ELF-1 (cell line): ENCODE data around the gene AMPD3.
A peak's percentile ranks its signal among the peaks of the same experiment; 100 is the strongest.

Source experiments
- DNase-seq: peaks from one replicate; pipeline ENCODE4 v3.0.0-alpha.2; 2016; ENCODE audit warnings: low read depth, low spot score

Gene AMPD3

DNA sequence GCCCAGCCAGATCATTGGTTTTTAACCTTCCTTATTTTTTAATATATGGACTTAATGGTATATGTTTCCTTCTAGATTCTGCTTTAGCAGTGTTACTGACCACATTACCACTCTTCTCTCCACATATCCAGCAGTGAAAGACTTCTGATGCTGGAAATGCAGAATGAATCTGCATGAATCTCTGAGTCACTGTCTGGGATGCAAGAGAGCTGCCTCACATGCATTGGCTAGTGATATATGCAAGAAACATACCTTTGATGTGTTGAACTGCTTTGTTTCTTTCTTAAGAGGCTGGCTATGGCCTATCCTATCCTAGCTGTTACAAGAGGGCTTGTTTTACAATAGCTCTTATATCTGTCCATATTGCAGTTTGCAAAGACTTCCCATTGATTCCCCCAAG, 16.6 kb upstream of the AMPD3 start:
- DNase-seq: no peak

DNA sequence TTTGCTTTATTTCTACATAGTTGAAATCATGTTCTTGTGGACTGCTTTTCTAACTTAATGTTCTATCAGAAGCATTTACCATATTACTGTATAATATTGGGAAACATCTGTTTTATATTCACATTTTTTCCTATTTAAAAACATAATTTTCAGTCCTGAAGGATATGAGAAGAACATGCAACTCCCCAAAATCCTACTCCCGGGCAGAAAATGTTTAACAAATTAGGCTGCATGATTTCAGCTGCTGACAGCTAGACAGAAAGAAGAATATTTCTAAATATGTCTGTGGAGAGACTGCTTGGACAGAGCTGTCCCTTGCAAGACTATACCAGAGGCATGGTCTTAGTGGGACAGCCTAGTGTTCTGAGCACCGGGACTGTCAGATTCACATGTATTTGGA, 15.7 kb upstream of the AMPD3 start:
- no peak for DNase-seq

DNA sequence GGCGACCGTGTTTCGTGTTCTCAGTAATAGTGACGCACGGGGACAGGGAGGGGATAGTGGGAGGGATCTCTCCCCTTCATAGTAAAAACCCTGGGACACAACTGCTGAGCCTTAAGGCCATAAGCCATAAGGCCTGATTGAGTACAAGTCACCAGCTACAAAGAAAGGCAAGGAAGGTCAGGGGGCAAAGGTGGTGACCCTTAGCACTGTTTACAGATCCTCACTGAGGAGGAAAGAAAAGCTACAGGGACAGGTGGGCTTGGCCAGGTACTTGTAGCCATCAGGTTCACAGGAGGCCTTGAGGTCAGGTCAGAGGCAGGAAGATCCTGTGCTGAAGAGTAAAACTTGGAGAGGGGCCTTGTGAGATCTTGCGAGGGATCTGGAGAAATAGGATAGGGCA, 15.1 kb upstream of the AMPD3 start:
- DNase-seq: peak; percentile 30

DNA sequence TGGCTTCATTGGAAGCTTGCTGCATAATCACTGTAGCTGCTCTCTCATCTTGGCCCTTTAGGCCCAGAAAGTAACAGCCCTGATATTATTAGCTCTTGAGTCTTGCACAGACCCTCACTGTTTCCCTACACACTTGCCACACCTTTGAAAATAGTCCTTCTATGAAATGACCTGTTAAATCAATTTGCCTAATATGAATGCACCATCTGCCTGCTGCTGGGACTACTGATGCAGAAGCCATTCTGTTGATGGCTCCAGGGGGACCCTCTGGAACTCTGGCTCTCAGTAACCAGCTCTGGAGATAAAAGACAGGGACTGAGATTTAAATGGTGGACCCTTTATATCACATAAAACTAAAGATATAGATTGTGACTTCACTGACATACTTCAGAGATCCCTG, 14.7 kb upstream of the AMPD3 start:
- DNase-seq: no peak

DNA sequence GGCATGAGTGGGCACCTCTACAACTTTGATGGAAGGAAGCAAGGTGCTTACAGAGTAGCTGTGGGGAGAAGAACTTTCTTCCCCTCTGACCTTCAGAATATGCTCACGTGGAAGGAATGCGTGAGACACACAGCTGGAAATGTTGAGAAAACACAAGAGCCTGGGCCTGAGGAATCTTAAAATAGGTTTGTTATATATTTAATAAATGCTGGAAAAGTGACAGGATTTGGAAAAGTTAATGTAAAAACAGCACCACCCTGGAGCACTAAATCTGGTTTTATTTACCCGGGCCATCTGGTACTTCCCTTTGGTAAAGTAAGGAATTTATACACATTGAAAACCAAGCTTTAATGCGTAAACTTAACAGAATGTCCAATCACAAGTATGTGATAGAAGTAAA, 14.0 kb upstream of the AMPD3 start:
- DNase-seq: no peak

DNA sequence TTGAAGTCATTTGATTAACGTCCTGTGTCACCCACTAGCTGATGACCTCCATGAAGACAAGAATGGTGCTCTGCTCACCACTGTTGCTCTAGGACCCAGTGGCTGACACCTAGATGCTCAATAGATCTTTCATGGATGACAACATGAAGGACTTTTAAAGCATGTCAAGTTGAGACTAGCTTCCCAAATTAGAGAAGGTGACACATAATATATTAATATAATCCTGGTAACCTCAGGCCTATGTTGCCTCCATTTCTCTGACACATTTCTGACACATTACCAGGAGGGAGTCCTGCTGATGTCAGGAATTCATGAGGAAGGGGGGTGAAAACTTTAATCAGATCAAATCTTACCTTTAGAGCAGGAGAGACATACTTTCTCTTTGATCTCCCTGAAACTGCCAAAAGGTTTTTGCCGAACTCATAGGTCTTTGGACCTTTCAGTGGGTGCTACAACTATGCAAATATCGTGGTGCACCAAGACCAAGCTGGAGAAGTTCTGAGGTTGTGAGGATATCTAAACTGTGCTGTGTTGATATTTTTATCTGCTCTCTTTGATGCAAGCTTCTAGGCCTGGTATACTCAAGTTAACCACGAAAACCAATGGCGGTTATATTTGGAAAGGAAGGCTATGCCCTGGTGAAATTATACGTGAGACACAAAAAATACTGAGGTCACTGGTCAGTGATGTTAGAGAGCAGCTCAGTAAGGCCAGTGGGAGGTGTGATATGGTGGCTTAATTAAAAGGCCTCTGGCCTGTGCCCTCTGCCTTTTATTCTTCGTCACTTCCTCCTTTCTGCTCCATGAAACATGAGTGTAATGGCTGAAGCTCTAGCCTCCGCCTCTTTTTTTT, 13.2 kb upstream of the AMPD3 start:
- no peak for DNase-seq

DNA sequence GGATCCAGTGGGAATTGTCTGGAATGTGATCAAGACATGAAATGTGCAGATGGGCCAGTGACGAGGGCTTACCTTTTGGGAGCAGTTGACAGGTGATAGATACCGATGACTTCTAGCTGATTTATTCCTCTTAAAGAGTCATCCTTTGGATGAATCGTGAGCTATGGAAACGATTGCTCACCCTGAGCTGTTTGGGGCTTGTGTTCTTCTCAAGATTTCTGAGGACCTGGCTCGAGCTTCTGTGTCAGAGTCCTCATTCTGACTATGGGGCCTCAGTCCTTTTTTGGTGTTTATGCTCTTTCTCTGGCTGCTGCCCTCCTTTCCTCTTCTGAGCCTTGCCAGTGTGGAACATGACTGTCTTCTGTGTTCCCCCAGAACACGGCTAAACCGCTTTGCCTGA, 11.9 kb upstream of the AMPD3 start:
- DNase-seq: no peak

DNA sequence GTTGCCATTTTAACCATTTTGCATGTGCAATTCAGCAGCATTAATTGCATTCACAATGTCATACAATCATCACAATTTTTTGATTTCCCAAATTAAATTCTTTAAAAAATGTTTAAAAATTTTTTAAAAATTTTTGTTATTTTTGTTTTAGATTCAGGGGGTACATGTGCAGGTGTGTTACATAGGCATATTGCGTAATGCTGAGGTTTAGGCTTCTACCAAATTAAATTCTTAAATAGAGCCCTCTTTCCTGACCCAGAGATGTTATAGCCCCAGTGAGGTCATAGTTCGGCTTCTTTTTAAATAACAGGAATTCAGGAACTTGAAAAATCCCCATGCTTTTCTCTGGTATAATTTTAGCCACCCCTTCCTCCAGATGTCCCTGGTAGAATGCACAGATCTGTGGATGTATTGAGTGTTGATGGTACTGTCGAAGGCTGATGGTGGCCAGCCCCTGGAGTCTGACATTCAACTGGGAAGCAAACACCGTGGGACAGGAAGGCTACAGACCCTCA, 11.3 kb upstream of the AMPD3 start:
- no peak for DNase-seq

DNA sequence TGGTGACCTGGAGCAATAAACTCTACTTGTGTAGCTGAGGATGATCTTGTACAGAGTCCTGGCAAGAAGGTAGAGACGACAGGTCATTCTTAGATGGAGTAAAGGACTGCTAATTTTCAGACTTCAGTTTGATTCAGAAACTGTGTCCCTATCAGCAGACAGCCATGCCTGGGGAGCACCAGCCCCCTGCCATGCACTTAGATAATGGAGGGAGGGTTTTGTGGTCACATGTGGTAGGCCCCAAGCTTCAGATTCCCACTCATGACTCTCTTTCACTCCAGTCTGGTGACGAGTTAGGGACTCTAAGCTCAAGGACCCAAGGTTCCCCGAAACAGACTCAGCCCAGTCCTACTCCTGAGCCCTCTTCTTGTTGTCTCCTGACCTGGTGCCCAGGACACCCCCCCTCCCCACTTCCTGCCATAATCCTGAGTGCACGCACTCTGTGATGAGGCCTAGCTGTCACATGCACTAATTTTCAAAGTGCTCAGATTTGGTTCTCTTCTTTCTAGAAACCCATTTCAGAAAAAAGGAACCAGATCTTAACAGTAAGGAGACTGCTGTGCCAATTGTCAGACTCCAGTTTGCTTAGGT, 10.2 kb upstream of the AMPD3 start:
- DNase-seq: no peak

DNA sequence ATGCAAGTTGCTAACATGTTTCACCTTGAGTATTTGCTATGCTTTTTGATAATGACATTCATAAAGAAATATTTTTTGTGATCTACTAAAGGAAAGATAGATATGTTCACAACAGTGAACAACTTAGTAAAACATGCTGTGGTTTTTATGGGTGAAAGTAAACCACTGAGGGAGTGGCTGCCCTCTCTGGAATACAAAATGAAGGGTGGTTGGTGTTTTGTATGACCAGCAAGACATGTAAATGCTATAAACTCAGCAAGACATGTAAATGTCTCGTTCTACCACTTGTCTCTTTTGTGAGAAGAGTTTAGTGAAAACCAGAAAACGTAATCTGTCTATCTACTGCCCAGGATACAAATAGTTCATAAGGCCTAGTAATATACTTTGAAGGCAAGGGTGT, 7.6 kb upstream of the AMPD3 start:
- no peak for DNase-seq

DNA sequence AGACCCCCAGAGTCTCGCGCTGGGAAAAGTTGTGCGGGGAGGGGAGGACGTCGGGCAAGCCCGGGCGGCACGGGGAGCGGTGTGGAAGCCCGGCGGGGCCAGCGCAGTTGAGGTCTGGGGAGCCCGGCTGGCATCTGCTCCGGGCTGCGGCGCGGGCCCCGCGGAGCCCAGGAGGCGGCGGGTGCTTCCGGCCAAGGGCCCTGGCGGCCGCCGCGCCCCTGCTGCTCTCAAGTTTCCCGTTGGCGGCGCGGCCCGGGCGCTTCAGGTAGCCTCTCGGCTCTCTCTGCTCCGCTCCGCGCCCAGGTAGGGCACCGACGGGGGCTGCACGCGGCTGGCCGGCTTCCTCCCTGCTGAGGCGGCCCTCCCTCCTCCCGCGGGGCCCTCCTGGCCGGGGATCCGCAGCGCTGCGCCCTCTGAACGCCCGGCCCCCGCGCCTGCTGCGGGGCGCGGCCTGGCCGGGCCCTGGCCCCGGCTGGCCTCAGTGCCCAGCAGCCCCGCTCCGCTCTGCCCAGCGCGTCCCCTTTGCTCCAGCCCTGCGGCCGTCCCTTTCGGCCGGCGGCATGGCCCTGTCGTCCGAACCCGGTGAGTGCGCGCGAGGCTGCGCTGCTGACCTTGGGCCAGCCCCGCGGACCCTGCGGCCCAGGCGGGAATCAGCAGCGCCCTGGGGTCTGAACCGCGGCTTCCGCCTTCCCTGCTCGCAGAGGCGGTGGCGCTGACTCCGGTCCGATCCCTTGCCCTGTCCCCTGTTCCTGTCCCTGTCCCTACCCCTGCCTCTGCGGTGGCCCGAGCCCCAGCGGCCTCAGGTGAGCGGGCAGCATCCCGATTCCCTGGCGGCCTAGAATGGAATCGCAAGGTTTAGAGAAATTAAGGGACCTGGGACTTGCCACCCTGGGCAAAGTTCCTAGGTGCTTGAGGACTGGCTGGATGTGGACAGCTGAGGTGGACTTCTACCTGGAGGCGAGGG, 4.3 kb upstream of the AMPD3 start:
- DNase-seq: peak; percentile 82

DNA sequence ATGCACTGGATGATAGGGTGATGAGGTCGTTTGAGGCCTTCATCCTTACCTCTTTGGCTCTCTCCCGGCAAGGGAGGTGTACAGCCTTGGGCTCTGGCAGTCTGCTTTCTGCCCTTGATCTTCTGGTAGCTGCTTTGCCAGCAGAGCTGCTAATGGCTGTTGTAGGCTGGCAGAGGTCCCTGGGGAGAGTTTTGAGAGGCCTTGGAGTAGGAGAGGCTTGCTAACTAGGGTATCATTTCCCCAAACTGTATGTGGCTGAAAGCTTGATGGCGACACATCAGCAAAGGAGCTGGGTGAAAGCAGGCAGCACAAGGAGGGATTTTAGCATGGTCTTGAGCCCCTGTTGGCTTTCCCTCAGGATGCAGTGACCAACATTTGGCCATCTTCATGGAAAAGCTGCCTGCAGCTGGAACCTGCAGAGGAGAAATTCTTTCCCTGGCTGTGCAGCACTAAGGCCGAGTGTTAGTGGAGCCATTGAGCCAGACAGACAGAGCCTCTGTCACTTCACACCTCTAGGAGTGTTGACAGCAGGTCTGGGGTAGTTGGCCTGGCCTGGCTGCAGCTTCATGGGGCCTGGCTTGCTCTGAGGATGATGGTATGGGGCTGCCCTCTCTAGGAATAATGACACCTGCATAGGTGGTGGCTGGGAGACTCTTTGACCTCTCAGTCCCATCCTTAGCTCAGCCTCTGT, 3.5 kb upstream of the AMPD3 start:
- no peak for DNase-seq

DNA sequence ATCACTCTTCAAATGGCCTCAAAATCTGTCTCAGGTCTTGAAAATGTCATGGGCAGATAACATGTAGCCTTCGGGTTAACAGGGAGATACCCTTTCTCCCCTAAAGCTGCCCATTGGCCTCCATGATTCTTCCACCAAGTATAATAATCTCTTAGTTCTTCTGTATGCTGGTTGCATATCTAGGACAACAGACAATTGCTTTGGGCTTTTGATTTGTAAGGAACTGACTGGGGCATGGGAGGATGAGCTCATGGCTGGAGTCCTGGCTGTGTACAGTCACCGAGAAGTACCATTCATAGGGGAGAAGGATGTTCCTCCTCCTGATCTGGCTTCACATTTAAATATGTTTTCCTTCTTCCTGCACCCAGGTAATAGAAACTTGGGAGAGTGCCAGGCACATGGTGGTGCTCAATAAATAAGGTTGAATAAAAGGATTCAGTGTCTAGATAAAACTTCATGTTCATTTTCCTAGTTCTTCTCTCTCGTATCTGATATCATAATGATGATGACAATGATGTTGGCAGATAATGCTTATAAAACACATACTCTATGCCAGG, 2.8 kb upstream of the AMPD3 start:
- no peak for DNase-seq

DNA sequence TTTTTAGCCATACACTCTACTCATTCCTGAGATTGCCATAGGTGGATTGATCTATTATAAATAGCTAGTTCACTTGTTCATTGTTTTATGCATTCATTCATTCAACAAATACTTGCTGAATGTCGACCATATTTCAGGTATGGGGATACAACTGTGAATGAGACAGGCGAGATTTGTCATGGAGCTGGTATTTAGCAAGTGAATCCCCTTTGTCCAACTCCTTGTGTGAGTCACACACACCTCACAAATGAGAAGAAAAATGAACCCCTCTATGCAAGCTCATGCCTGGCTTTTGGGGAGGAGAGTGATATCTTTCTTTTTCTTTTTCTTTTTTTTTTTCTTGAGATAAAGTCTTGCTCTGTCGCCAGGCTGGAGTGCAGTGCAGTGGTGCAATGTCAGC, 1.8 kb upstream of the AMPD3 start:
- no peak for DNase-seq

DNA sequence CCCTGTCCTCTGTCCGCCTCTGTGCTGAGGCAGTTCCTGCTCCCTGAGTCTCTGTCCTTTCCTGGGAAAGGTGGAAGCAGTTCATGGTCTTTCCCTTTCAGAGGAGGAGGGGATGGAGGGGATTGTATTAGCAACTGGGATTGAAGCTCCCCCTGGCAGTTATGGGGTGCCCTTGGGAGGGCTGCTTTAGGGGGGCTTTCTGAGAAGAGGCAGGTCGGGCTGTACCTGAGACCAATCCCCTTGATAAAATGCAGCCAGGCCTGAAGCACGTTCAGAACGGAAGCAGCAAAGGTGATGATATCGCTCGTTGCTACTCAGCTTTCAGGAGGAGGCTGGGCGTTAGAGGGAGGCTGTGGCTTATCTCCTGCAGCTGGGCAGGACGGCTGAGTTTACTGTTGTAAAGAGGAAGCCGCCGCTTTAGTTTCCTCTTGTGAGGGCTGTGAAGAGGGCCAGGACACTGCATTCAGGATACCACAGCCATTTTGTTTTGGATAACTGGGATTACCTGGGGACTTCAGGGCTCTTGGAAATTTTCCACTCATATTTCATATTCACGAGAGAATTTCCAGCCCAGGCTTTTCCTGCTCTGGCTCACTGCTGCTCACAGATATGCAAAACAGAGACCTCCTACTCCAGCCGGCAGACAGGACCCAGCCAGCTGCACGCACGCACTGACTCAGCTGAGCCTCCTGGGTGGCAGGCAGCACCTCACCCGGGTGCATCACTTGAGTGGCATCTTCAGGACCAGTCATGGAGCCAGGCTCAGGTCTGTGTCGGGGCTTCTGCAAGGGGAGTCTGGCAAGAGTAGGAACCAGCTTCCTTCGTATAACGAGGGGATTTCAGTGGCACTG, 798 bp downstream of the AMPD3 start:
- DNase-seq: peak; percentile 74

DNA sequence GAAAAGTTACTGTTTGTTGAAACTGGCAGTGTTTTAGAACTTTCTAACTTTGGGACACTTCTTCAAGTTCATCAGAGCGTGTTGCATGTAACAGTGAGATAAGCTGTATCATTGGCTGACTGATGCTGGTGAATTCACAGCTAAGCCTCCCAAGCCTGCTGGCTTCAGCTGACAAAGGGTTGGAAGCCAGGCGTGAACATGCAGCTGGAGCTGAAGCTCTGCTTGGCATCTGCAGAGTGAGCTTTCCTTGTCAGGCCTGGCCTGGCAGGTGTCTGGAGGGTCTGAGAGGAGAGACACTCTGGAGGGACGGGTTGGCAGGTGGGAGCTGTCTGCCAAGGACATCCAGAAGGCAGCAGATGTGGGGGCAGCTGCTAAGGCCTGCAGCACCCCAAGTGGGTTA, 1.5 kb downstream of the AMPD3 start:
- DNase-seq: no peak

DNA sequence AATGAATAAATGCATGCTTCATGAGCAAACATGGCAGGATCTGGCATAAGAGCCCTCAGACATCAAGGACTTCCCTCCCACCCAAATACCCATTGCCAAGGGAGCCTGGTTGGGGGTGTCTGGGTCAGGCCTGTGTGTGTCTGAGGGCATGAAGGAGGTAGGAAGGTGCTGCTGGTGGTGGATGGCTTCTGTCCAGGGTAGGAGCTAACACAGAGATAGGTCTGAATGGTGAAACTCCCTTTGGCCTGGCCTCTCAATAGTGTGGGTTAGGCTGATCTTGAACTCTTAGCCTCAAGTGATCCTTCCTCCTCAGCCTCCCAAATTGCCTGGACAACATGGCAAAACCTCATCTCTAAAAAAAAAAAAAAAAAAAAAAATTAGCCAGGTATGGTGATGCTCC, 2.8 kb downstream of the AMPD3 start:
- DNase-seq: no peak

DNA sequence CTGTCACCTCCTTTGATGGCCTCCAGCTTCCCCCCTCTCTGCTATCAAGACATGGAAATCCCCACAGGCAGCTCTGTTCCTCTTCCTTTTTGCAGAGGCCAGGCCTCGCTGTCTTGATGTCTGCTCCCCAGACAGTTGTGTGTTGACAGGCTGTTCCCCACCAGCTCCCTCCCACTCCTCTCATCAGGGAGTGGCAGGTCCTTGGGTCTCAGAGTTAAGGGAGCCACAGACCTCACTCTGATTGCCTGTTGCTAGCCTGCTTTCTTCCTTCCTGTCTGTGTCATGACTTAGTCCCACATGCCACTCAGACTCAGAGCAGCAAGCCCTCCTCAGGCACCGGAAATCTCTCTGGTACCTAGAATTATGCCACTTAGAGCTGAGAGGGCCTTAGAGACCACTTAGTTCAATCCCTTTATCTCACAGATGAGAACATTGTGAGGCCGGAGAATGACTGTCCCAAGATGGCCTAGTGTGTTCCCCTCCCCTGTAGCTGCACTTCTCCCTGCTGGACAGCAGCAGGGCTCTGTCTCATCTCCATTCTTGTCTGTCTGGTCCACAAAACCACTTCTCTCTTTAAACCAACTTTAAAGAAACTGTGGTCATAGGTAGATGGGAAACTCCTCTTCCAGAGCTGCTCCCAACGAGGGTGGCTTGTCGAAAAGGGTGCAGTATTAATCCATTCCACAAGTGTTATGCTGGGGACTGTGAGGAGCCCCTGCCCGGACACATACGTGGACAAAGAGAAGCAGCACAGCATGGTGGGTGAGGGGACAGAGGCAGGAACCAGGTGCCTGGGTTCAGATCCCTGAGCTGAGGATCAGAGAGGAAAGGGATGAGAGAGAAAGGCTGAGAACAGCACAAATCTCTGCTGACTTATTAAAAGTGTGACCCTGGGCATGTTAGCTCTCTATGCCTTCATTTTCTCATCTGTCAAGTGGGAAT, 4.2 kb downstream of the AMPD3 start:
- DNase-seq: peak; percentile 55

DNA sequence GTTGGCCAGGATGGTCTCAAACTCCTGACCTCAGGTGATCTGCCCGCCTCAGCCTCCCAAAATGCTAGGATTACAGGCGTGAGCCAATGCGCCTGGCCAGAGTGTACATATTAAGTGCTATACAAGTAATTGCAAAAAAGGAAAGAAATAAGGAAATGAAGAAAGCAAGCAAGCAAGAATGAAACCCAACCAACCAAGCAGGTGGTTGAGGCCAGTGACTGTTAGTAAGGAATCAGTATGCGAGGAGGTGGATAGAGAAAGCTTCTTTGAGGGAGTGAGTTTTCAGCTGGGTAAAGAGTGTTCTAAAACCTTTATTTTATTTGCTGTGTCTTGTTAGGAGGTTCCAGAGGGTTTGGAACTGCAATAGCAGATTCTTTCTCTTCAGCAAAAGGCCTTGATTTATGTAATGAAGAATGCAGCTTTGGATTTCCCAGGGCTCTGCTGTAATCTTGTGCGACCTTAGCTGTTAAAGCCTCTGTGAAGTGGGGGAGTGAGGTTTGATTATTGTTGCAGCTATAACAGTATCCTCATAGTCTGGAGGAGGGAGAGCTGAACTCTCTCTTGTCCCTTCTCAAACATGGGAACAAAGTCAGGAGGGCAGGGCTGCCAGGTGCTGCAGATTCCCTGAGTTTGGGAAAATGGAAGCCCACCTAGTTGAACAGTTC, 5.7 kb downstream of the AMPD3 start:
- no peak for DNase-seq
